HG03175 (cell line): ENCODE data around the gene DBT.
"Not testable (repeated sequence)": the region's sequence is repeated elsewhere in the genome, so short reads cannot be mapped to it uniquely, and the experiment has no call there.

Experiments used
- ATAC-seq: cut with Tn5 transposase; IDR thresholded peaks from one replicate; pipeline ENCODE4 v1.9.1; 2021; ENCODE audit warnings: mild to moderate bottlenecking, moderate library complexity; ENCODE audit not compliant: unreplicated experiment

DBT gene

GRCh38 chr1:100249537-100250257 is at the start of gene DBT:
TSS of gene DBT (minus strand) at chr1:100249834. CDS start at chr1:100249820, 14 bp downstream.
- ATAC-seq: peak; percentile 100

- ATAC-seq: no peak
Observed at GRCh38 chr1:100298512-100298911, 48.9 kb upstream of the DBT start.

- not testable (repeated sequence) for ATAC-seq
Observed at GRCh38 chr1:100296997-100297396, 47.4 kb upstream of the DBT start.

GRCh38 chr1:100296140-100296539 is 46.5 kb upstream of the DBT start:
- no peak for ATAC-seq

GRCh38 chr1:100292711-100293110 is 43.1 kb upstream of the DBT start:
- ATAC-seq: no peak

GRCh38 chr1:100290291-100290690 is 40.7 kb upstream of the DBT start:
- no peak for ATAC-seq

GRCh38 chr1:100287162-100287561 is 37.5 kb upstream of the DBT start:
- no peak for ATAC-seq

GRCh38 chr1:100284591-100284990 is 35.0 kb upstream of the DBT start:
- ATAC-seq: no peak

GRCh38 chr1:100279954-100280682 is 30.5 kb upstream of the DBT start:
- ATAC-seq: no peak

GRCh38 chr1:100279358-100279923 is 29.8 kb upstream of the DBT start:
- no peak for ATAC-seq

- ATAC-seq: no peak
Observed at GRCh38 chr1:100277866-100278265, 28.2 kb upstream of the DBT start.

- ATAC-seq: no peak
Observed at GRCh38 chr1:100268202-100268601, 18.6 kb upstream of the DBT start.

- ATAC-seq: no peak
Observed at GRCh38 chr1:100267284-100267683, 17.6 kb upstream of the DBT start.

GRCh38 chr1:100266741-100267140 is 17.1 kb upstream of the DBT start:
- ATAC-seq: peak; percentile 16

GRCh38 chr1:100265931-100266740 is 16.5 kb upstream of the DBT start, which contains the start of gene RTCA:
TSS of gene RTCA (plus strand) at chr1:100266216. CDS start at chr1:100266376, 160 bp downstream.
- peak; percentile 96 for ATAC-seq

- peak; percentile 43 for ATAC-seq
Observed at GRCh38 chr1:100265562-100265930, 15.9 kb upstream of the DBT start.

- ATAC-seq: not testable (repeated sequence)
Observed at GRCh38 chr1:100264081-100264480, 14.4 kb upstream of the DBT start.

GRCh38 chr1:100261686-100262085 is 12.1 kb upstream of the DBT start:
- no peak for ATAC-seq

GRCh38 chr1:100258427-100258826 is 8.8 kb upstream of the DBT start:
- ATAC-seq: not testable (repeated sequence)

GRCh38 chr1:100256273-100256672 is 6.6 kb upstream of the DBT start:
- ATAC-seq: not testable (repeated sequence)

GRCh38 chr1:100253552-100253951 is 3.9 kb upstream of the DBT start:
- no peak for ATAC-seq
